Esophagus muscularis mucosa (tissue), 3 donors: ENCODE results near the gene MEG3.

Experiments
- POLR2A ChIP-seq: fragments of 450-650 bp; IDR thresholded peaks from one replicate; pipeline ENCODE4 v1.6.1; 2017; ENCODE audit warnings: antibody characterized with exemption, moderate library complexity, mild to moderate bottlenecking, low read depth
- POLR2AphosphoS5 ChIP-seq, 2 donors: sonication (generic); formaldehyde crosslinking; IDR thresholded peaks; one replicate each; pipeline ENCODE4 v1.6.1; 2017; ENCODE audit warnings: antibody characterized with exemption in 2 of 2
- TF ChIP-seq, protein P1 (sequence below), 3 experiments: fragments of 200-600 bp in 2 of 3; fragments of 450-650 bp in 1 of 3; sonication (generic) in 2 of 3; IDR thresholded peaks; one replicate each; pipeline ENCODE4 v1.5.1; 2017 to 2019; ENCODE audit warnings: antibody characterized with exemption in 3 of 3, mild to moderate bottlenecking in 2 of 3, moderate library complexity in 1 of 3

DNA sequence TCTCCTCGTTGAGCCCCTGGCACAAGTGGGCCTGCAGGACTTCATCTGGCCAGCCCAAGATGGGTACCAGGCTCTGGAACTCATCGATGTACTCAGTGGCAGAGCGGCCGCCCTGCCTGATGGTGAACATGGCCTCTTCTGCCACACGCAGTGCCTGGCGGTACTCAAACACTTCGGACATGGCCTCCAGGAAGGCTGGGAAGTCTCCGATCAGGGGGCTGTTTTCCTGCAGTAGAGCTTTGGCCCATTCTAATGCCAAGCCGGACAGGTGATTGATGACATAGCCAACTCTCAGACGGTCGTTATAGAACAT, 57.8 kb downstream of the MEG3 start:
- TF ChIP-seq, protein P1, sequence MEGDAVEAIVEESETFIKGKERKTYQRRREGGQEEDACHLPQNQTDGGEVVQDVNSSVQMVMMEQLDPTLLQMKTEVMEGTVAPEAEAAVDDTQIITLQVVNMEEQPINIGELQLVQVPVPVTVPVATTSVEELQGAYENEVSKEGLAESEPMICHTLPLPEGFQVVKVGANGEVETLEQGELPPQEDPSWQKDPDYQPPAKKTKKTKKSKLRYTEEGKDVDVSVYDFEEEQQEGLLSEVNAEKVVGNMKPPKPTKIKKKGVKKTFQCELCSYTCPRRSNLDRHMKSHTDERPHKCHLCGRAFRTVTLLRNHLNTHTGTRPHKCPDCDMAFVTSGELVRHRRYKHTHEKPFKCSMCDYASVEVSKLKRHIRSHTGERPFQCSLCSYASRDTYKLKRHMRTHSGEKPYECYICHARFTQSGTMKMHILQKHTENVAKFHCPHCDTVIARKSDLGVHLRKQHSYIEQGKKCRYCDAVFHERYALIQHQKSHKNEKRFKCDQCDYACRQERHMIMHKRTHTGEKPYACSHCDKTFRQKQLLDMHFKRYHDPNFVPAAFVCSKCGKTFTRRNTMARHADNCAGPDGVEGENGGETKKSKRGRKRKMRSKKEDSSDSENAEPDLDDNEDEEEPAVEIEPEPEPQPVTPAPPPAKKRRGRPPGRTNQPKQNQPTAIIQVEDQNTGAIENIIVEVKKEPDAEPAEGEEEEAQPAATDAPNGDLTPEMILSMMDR (IDR thresholded peaks at IDR 0.05) = no peak
- TF ChIP-seq POLR2AphosphoS5 (IDR thresholded peaks at IDR 0.05) (no peak), POLR2A (no peak)
